K562 (cell line): ENCODE measurements around the gene C4BPB. TPM values are rescaled to one million over a fixed set of nuclear protein-coding genes. Genes with fewer than 3 reads are reported as not detected.

ENCODE experiments used
- ATF7 ChIP-seq: fragments of 450-650 bp; IDR thresholded peaks from 2 replicates; pipeline ENCODE4 v1.7.1; 2014; ENCODE audit warnings: mild to moderate bottlenecking, moderate library complexity
- HMGN3 ChIP-seq: IDR thresholded peaks from 2 replicates; pipeline ENCODE4 v1.6.1; 2011; ENCODE audit warnings: borderline replicate concordance, low read depth, mild to moderate bottlenecking, mixed read lengths, low read length; ENCODE audit not compliant: insufficient read length; ENCODE audit errors: extremely low read depth
- MYC ChIP-seq, 2 experiments: fragments of 250-450 bp in 1 of 2; sonication (Bioruptor Pico) in 1 of 2; IDR thresholded peaks; 2 replicates each; pipeline versions ENCODE4 v1.5.1 to v1.6.1; 2012 to 2021; ENCODE audit warnings: low read depth in 2 of 2, borderline replicate concordance in 1 of 2, improper control_type of control experiment in 1 of 2, low read length in 1 of 2, mild to moderate bottlenecking in 1 of 2, moderate library complexity in 1 of 2
- POLR2A ChIP-seq: fragments of 450-650 bp; conservative IDR thresholded peaks from 2 replicates; pipeline ENCODE4 v1.6.1; 2016
- POLR2G ChIP-seq: fragments of 200-400 bp; formaldehyde crosslinking; IDR thresholded peaks from 2 replicates; pipeline ENCODE4 v1.6.1; 2017; ENCODE audit warnings: low read depth, mild to moderate bottlenecking, antibody characterized with exemption, low read length, moderate library complexity
- RBFOX2 ChIP-seq: fragments of 200-400 bp; formaldehyde crosslinking; IDR thresholded peaks from 2 replicates; pipeline ENCODE4 v1.6.1; 2017; ENCODE audit warnings: low read depth, mild to moderate bottlenecking, low read length, moderate library complexity
- ZBED1 ChIP-seq: IDR thresholded peaks from 2 replicates; pipeline ENCODE4 v1.6.1; 2014
- polyA plus RNA-seq, 8 experiments: library from polyadenylated mRNA; depleted of rRNA in 4 of 8; stranded (reverse) in 5 of 8; unstranded in 3 of 8; fragments of >200 nt; fragmentation: Nextera tagmentation in 2 of 8; fragmentation: Illumina TruSeq in 1 of 8; extraction: Ambion mirVana in 2 of 8; extraction: Trizol in 1 of 8; gene quantifications; 2 replicates each; pipeline versions ENCODE4 v1.2.1 to v1.2.3, GENCODE V29; 2011 to 2014; ENCODE audit warnings: inconsistent platforms in 1 of 8, missing spikeins in 1 of 8
- total RNA-seq, 7 experiments: library from RNA; depleted of rRNA in 6 of 7; stranded (reverse); fragments of >200 nt in 6 of 7; fragmentation: Illumina TruSeq in 2 of 7; extraction: Trizol in 2 of 7; gene quantifications; 2 replicates each; pipeline versions ENCODE4 v1.2.1 to v1.2.3, GENCODE V29; 2011 to 2021; ENCODE audit warnings: low replicate concordance in 1 of 7
- TF ChIP-seq, protein P1 (sequence below), 3 experiments: IDR thresholded peaks in 2 of 3; conservative IDR thresholded peaks in 1 of 3; 2 replicates each; pipeline ENCODE4 v1.5.1; 2011 to 2012; ENCODE audit warnings: low read length in 3 of 3, mild to moderate bottlenecking in 3 of 3, control low read depth in 2 of 3, improper control_type of control experiment in 1 of 3, inconsistent platforms in 1 of 3, low read depth in 1 of 3, mixed read lengths in 1 of 3, moderate library complexity in 1 of 3; ENCODE audit not compliant: insufficient read depth in 2 of 3
- TF ChIP-seq, protein P2 (sequence below), 2 experiments: fragments of 450-650 bp; IDR thresholded peaks; 2 replicates each; pipeline ENCODE4 v1.6.1; 2018; ENCODE audit warnings: mild to moderate bottlenecking in 2 of 2, low read depth in 1 of 2; ENCODE audit not compliant: partially characterized antibody in 2 of 2
- TF ChIP-seq, protein P3 (sequence below): fragments of 250-450 bp; sonication (Bioruptor Pico); IDR thresholded peaks from 2 replicates; pipeline ENCODE4 v1.5.0; 2020; ENCODE audit warnings: mild to moderate bottlenecking
- TF ChIP-seq, protein P4 (sequence below): fragments of 250-450 bp; sonication (Bioruptor Pico); IDR thresholded peaks from 2 replicates; pipeline ENCODE4 v1.4.0; 2020

The C4BPB gene
- total and polyA plus RNA-seq, 9 of the 15 experiments (the other 6 are each of a cell fraction or from before 2014, with no cell fraction given) = not detected

DNA sequence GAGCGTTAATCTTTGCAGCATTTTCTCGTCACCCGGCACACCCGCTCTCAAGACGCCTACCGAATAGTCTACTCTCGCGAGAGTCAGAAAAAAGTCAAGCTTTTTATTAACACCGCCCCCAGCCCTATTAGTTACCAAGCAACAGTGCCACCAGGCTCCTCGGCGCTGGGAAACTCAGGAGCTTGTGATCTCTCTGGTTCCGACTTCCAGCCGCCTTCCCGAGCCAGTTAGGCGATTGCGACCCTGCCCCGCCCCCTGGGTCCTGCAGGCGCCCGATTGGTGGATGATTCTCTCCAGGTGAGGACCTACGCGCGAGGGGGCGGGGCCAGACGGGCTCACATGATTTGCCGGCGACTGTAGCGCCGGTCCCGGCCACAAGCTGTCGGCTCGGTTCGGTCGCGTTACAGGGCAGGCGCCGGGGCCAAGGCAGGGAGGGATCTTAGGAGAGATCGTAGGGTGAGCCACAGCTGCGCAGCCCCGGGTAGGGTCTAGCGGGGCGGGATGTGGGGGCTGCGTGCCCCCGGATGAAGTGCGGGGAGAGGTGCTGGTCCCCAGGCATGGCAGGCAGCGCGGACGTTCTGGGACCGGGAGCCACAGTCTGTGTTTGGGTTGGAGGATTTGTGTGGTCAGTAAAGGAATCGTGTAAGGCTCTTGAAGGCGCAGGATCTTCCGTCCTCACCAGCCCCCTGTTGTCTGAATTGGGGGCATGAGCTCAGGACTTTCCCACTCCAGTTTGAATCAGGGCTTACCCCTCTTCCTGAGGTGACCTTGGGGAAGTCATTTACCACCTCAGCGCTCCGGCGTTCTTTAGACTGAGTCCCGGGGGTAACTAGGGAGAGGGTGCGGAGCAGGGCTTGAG lies 35.5 kb upstream of the C4BPB start, which contains the start of gene PFKFB2 (continued):
- TF ChIP-seq, protein P1, sequence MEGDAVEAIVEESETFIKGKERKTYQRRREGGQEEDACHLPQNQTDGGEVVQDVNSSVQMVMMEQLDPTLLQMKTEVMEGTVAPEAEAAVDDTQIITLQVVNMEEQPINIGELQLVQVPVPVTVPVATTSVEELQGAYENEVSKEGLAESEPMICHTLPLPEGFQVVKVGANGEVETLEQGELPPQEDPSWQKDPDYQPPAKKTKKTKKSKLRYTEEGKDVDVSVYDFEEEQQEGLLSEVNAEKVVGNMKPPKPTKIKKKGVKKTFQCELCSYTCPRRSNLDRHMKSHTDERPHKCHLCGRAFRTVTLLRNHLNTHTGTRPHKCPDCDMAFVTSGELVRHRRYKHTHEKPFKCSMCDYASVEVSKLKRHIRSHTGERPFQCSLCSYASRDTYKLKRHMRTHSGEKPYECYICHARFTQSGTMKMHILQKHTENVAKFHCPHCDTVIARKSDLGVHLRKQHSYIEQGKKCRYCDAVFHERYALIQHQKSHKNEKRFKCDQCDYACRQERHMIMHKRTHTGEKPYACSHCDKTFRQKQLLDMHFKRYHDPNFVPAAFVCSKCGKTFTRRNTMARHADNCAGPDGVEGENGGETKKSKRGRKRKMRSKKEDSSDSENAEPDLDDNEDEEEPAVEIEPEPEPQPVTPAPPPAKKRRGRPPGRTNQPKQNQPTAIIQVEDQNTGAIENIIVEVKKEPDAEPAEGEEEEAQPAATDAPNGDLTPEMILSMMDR (IDR thresholded peaks at IDR 0.05 in 2 of 3, conservative IDR thresholded peaks at IDR 0.05 in 1 of 3; ENCODE audit: insufficient read depth in 2 of 3, low read depth in 1 of 3, low read length in 3 of 3) = peak in 2 of 3 experiments; percentile 11 to 33; a peak in 2 of 6 replicates
- peak; percentile 84 for TF ChIP-seq ATF7
- TF ChIP-seq, protein P2, sequence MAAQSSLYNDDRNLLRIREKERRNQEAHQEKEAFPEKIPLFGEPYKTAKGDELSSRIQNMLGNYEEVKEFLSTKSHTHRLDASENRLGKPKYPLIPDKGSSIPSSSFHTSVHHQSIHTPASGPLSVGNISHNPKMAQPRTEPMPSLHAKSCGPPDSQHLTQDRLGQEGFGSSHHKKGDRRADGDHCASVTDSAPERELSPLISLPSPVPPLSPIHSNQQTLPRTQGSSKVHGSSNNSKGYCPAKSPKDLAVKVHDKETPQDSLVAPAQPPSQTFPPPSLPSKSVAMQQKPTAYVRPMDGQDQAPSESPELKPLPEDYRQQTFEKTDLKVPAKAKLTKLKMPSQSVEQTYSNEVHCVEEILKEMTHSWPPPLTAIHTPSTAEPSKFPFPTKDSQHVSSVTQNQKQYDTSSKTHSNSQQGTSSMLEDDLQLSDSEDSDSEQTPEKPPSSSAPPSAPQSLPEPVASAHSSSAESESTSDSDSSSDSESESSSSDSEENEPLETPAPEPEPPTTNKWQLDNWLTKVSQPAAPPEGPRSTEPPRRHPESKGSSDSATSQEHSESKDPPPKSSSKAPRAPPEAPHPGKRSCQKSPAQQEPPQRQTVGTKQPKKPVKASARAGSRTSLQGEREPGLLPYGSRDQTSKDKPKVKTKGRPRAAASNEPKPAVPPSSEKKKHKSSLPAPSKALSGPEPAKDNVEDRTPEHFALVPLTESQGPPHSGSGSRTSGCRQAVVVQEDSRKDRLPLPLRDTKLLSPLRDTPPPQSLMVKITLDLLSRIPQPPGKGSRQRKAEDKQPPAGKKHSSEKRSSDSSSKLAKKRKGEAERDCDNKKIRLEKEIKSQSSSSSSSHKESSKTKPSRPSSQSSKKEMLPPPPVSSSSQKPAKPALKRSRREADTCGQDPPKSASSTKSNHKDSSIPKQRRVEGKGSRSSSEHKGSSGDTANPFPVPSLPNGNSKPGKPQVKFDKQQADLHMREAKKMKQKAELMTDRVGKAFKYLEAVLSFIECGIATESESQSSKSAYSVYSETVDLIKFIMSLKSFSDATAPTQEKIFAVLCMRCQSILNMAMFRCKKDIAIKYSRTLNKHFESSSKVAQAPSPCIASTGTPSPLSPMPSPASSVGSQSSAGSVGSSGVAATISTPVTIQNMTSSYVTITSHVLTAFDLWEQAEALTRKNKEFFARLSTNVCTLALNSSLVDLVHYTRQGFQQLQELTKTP (IDR thresholded peaks at IDR 0.05; ENCODE audit: low read depth in 1 of 2, partially characterized antibody in 2 of 2) = peak in 1 of 2 experiments; percentile 54
- peak; percentile 99 for TF ChIP-seq POLR2G
- TF ChIP-seq, protein P3, sequence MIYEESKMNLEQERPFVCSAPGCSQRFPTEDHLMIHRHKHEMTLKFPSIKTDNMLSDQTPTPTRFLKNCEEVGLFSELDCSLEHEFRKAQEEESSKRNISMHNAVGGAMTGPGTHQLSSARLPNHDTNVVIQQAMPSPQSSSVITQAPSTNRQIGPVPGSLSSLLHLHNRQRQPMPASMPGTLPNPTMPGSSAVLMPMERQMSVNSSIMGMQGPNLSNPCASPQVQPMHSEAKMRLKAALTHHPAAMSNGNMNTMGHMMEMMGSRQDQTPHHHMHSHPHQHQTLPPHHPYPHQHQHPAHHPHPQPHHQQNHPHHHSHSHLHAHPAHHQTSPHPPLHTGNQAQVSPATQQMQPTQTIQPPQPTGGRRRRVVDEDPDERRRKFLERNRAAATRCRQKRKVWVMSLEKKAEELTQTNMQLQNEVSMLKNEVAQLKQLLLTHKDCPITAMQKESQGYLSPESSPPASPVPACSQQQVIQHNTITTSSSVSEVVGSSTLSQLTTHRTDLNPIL (CRISPR knock-in tag) = no peak
- TF ChIP-seq HMGN3 = peak; percentile 93
- peak; percentile 98 for TF ChIP-seq POLR2A
- TF ChIP-seq, protein P4, sequence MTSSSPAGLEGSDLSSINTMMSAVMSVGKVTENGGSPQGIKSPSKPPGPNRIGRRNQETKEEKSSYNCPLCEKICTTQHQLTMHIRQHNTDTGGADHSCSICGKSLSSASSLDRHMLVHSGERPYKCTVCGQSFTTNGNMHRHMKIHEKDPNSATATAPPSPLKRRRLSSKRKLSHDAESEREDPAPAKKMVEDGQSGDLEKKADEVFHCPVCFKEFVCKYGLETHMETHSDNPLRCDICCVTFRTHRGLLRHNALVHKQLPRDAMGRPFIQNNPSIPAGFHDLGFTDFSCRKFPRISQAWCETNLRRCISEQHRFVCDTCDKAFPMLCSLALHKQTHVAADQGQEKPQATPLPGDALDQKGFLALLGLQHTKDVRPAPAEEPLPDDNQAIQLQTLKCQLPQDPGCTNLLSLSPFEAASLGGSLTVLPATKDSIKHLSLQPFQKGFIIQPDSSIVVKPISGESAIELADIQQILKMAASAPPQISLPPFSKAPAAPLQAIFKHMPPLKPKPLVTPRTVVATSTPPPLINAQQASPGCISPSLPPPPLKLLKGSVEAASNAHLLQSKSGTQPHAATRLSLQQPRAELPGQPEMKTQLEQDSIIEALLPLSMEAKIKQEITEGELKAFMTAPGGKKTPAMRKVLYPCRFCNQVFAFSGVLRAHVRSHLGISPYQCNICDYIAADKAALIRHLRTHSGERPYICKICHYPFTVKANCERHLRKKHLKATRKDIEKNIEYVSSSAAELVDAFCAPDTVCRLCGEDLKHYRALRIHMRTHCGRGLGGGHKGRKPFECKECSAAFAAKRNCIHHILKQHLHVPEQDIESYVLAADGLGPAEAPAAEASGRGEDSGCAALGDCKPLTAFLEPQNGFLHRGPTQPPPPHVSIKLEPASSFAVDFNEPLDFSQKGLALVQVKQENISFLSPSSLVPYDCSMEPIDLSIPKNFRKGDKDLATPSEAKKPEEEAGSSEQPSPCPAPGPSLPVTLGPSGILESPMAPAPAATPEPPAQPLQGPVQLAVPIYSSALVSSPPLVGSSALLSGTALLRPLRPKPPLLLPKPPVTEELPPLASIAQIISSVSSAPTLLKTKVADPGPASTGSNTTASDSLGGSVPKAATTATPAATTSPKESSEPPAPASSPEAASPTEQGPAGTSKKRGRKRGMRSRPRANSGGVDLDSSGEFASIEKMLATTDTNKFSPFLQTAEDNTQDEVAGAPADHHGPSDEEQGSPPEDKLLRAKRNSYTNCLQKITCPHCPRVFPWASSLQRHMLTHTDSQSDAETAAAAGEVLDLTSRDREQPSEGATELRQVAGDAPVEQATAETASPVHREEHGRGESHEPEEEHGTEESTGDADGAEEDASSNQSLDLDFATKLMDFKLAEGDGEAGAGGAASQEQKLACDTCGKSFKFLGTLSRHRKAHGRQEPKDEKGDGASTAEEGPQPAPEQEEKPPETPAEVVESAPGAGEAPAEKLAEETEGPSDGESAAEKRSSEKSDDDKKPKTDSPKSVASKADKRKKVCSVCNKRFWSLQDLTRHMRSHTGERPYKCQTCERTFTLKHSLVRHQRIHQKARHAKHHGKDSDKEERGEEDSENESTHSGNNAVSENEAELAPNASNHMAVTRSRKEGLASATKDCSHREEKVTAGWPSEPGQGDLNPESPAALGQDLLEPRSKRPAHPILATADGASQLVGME (CRISPR knock-in tag) = peak; percentile 82
- TF ChIP-seq ZBED1 = peak; percentile 22; the same call in 1 of the 2 replicates
- peak; percentile 97 for TF ChIP-seq RBFOX2
- peak; percentile 57 for TF ChIP-seq MYC (IDR thresholded peaks at IDR 0.05; ENCODE audit: low read depth, low read length)
- TF ChIP-seq MYC (CRISPR knock-in tag; IDR thresholded peaks at IDR 0.05; ENCODE audit: borderline replicate concordance, low read depth) = no peak
